Sigmoid colon (tissue), 7 donors: Measurements from ENCODE around the gene BAIAP3. TPM values are rescaled to one million over a fixed set of nuclear protein-coding genes. Genes with fewer than 3 reads are reported as not detected.

Source experiments
- DNase-seq: peaks from one replicate; pipeline ENCODE4 v3.0.0-alpha.2; 2019
- H3K27ac ChIP-seq, 4 donors: fragments of 200-600 bp; sonication (generic); one replicate each; pipeline ENCODE4 v1.5.1; 2016 to 2019; ENCODE audit warnings: mild to moderate bottlenecking in 1 of 4
- H3K27me3 ChIP-seq, 3 donors: fragments of 200-600 bp; sonication (generic); one replicate each; pipeline ENCODE4 v1.5.1; 2019; ENCODE audit warnings: mild to moderate bottlenecking in 1 of 3
- H3K36me3 ChIP-seq, 4 donors: fragments of 200-600 bp; sonication (generic); one replicate each; pipeline ENCODE4 v1.5.1; 2016 to 2019
- H3K4me1 ChIP-seq, 4 donors: fragments of 200-600 bp; sonication (generic); one replicate each; pipeline ENCODE4 v1.5.1; 2017 to 2019
- H3K4me3 ChIP-seq, 4 donors: fragments of 200-600 bp; sonication (generic); one replicate each; pipeline ENCODE4 v1.5.1; 2017 to 2019; ENCODE audit warnings: mild to moderate bottlenecking in 2 of 4, moderate library complexity in 1 of 4
- H3K9me3 ChIP-seq, 4 donors: fragments of 200-600 bp in 3 of 4; sonication (generic) in 3 of 4; one replicate each; pipeline versions ENCODE4 v1.5.1 to v1.6.1; 2013 to 2019
- CTCF ChIP-seq, 4 experiments: fragments of 450-650 bp in 3 of 4; fragments of 200-600 bp in 1 of 4; IDR thresholded peaks; one replicate each; pipeline ENCODE4 v1.5.1; 2016 to 2019; ENCODE audit warnings: antibody characterized with exemption in 4 of 4, mild to moderate bottlenecking in 3 of 4, moderate library complexity in 2 of 4
- EP300 ChIP-seq, 4 donors: sonication (generic); formaldehyde crosslinking; IDR thresholded peaks; one replicate each; pipeline ENCODE4 v1.6.1; 2017; ENCODE audit warnings: antibody characterized with exemption in 4 of 4
- POLR2A ChIP-seq, 2 donors: fragments of 450-650 bp; IDR thresholded peaks; one replicate each; pipeline ENCODE4 v1.6.1; 2016; ENCODE audit warnings: antibody characterized with exemption in 2 of 2, mild to moderate bottlenecking in 2 of 2, moderate library complexity in 2 of 2
- POLR2AphosphoS5 ChIP-seq, 4 donors: sonication (generic); formaldehyde crosslinking; IDR thresholded peaks; one replicate each; pipeline ENCODE4 v1.6.1; 2017; ENCODE audit warnings: antibody characterized with exemption in 4 of 4
- whole genome bisulfite sequencing, 2 donors: extraction: QIAGEN DNeasy Blood & Tissue Kit; methylation state at CpG; one replicate each; pipeline ENCODE4 v1.1.7; 2013; 5-methylcytosine and 5-hydroxymethylcytosine counted together
- intact Hi-C: fragments of 100-400 bp; cut with DNase I; formaldehyde crosslinking; loops from one replicate; pipeline ENCODE4 v1.15.1; 2023
- polyA plus RNA-seq, 3 donors: library from polyadenylated mRNA; stranded (reverse); fragments of 200-250 nt; gene quantifications; one replicate each; pipeline ENCODE4 v1.2.3, GENCODE V29; 2013
- total RNA-seq, 4 donors: library from RNA; depleted of rRNA; stranded (reverse); fragments of >200 nt; gene quantifications; one replicate each; pipeline ENCODE4 v1.1.0, GENCODE V29; 2016
- donor health status: healthy with polysubstance abuse.
- donor health status: Bipolar disorder and iron deficiency.
- donor health status: healthy.

The BAIAP3 gene
- total and polyA plus RNA-seq, 7 donors = 0.60 to 5.5 (median 1.7) TPM; not detected in 1

GRCh38 chr16:1306334-1306733 lies 27.1 kb upstream of the BAIAP3 start:
- intact Hi-C loops = loop anchor here (5.0 kb wide), 1 partner anchor 961 kb away; the partner anchor contains the start of gene RNPS1
- no peak overlapping the region for H3K4me3 ChIP-seq
- DNase-seq = no peak
- no peak overlapping the region for H3K27ac ChIP-seq
- TF ChIP-seq EP300 (IDR thresholded peaks at IDR 0.05) (no peak), POLR2A (IDR thresholded peaks at IDR 0.05) (no peak), CTCF (IDR thresholded peaks at IDR 0.05) (no peak), POLR2AphosphoS5 (IDR thresholded peaks at IDR 0.05) (no peak)
- no peaks in the 10 kb centered on the region for H3K36me3 ChIP-seq
- peaks cover 0 to 13% (median 11%) of the 10 kb centered on the region in 4 donors for H3K4me1 ChIP-seq
- no peaks in the 10 kb centered on the region for H3K9me3 ChIP-seq
- WGBS, 2 donors = 69% methylated on average over 4 of the region's 4 CpGs
- peaks cover under 1 to 30% (median 16%) of the 10 kb centered on the region in 3 donors for H3K27me3 ChIP-seq

GRCh38 chr16:1308036-1308976 lies 25.1 kb upstream of the BAIAP3 start:
- peak overlapping the region; percentile 58 to 84 (median 73) for H3K4me3 ChIP-seq
- intact Hi-C loops = loop anchor here (2.0 to 5.0 kb wide), 2 partner anchors 100 to 959 kb away; partner anchors contain the start of gene RNPS1
- H3K27ac ChIP-seq = peak overlapping the region; percentile 88 to 95 (median 94)
- H3K9me3 ChIP-seq = no peaks in the 10 kb centered on the region
- no peak for DNase-seq
- peaks cover 0 to 32% (median 30%) of the 10 kb centered on the region in 4 donors for H3K4me1 ChIP-seq
- TF ChIP-seq POLR2A (IDR thresholded peaks at IDR 0.05) = no peak
- TF ChIP-seq EP300 (IDR thresholded peaks at IDR 0.05) = no peak
- TF ChIP-seq CTCF (IDR thresholded peaks at IDR 0.05) = no peak
- no peak for TF ChIP-seq POLR2AphosphoS5 (IDR thresholded peaks at IDR 0.05)
- peaks cover 0 to 10% (median 0%) of the 10 kb centered on the region in 4 donors for H3K36me3 ChIP-seq
- whole genome bisulfite sequencing, 2 donors = 4% methylated on average over 42 of the region's 43 CpGs
- peaks cover 0 to 10% (median 0%) of the 10 kb centered on the region in 3 donors for H3K27me3 ChIP-seq

- Histone ChIP-seq H3K36me3 (peaks cover 4 to 16% (median 6%) of the 10 kb centered on the region in 4 donors), H3K4me1 (peaks cover 0 to 40% (median 39%) of the 10 kb centered on the region in 4 donors), H3K9me3 (no peaks in the 10 kb centered on the region), H3K4me3 (peak within 1 kb of the TSS; percentile 72 to 84 (median 76)), H3K27me3 (peaks cover 0 to 1% (median 0%) of the 10 kb centered on the region in 3 donors), H3K27ac (peak within 1 kb of the TSS; percentile 88 to 95 (median 94))
- intact Hi-C loops = loop anchor here (2.0 to 5.0 kb wide), 2 partner anchors 100 to 958 kb away; partner anchors contain the start of gene RNPS1
- peak; percentile 98 for DNase-seq
- 0 to 1% methylated on average over 117 of the region's 117 CpGs for WGBS, 2 donors
- TF ChIP-seq EP300 (IDR thresholded peaks at IDR 0.05) (no peak), POLR2AphosphoS5 (IDR thresholded peaks at IDR 0.05) (peak; percentile 62 to 87 (median 78))
Measured at GRCh38 chr16:1308977-1309885, 24.2 kb upstream of the BAIAP3 start, which contains the start of gene UBE2I. Gene UBE2I, plus strand, starts transcription at chr16:1309636. Its CDS starts 4,395 bp downstream, at chr16:1314031.

GRCh38 chr16:1309888-1310831 lies 23.3 kb upstream of the BAIAP3 start:
- peak overlapping the region; percentile 78 to 94 (median 90) for H3K27ac ChIP-seq
- H3K4me3 ChIP-seq = peak overlapping the region; percentile 72 to 84 (median 76)
- no peaks in the 10 kb centered on the region for H3K9me3 ChIP-seq
- peaks cover 0 to 49% (median 43%) of the 10 kb centered on the region in 4 donors for H3K4me1 ChIP-seq
- intact Hi-C loops = loop anchor here (2.0 to 5.0 kb wide), 3 partner anchors 42 to 957 kb away; partner anchors contain the start of genes GNPTG, RNPS1 and TSR3
- DNase-seq = peak; percentile 89
- WGBS, 2 donors = 1% methylated on average over 77 of the region's 77 CpGs
- H3K27me3 ChIP-seq = no peaks in the 10 kb centered on the region
- peak in 1 of 4 donors; percentile 24 for TF ChIP-seq POLR2AphosphoS5 (IDR thresholded peaks at IDR 0.05)
- TF ChIP-seq CTCF (IDR thresholded peaks at IDR 0.05) = no peak
- peaks cover 13 to 25% (median 15%) of the 10 kb centered on the region in 4 donors for H3K36me3 ChIP-seq
